Left hindlimb (tissue), 1 donor: ENCODE results near the gene WLS.
A peak's percentile ranks its signal among the peaks of the same experiment; 100 is the strongest.
"Not testable (repeated sequence)": the region's sequence is repeated elsewhere in the genome, so short reads cannot be mapped to it uniquely, and the experiment has no call there.

Source experiments
- DNase-seq: peaks from one replicate; pipeline ENCODE4 v3.0.0-alpha.2; 2018

WLS gene

GRCh38 chr1:68197891-68198290 lies 34.4 kb downstream of the WLS start:
- DNase-seq: no peak

- no peak for DNase-seq
Measured at GRCh38 chr1:68197461-68197860, 34.9 kb downstream of the WLS start.

- no peak for DNase-seq
Measured at GRCh38 chr1:68196676-68197075, 35.6 kb downstream of the WLS start.

GRCh38 chr1:68191717-68192116 lies 40.6 kb downstream of the WLS start:
- no peak for DNase-seq

- DNase-seq: no peak
Measured at GRCh38 chr1:68188644-68189340, 43.5 kb downstream of the WLS start.

GRCh38 chr1:68188060-68188538 lies 44.2 kb downstream of the WLS start:
- DNase-seq: no peak

- no peak for DNase-seq
Measured at GRCh38 chr1:68185743-68186142, 46.6 kb downstream of the WLS start.

- DNase-seq: no peak
Measured at GRCh38 chr1:68183895-68184294, 48.4 kb downstream of the WLS start.

GRCh38 chr1:68181165-68181556 lies 51.2 kb downstream of the WLS start:
- no peak for DNase-seq

GRCh38 chr1:68180441-68181164 lies 51.7 kb downstream of the WLS start:
- DNase-seq: no peak

- no peak for DNase-seq
Measured at GRCh38 chr1:68178821-68179490, 53.4 kb downstream of the WLS start.

- DNase-seq: peak; percentile 48
Measured at GRCh38 chr1:68175621-68176398, 56.5 kb downstream of the WLS start.

GRCh38 chr1:68174738-68175113 lies 57.6 kb downstream of the WLS start:
- no peak for DNase-seq

GRCh38 chr1:68173936-68174737 lies 58.2 kb downstream of the WLS start:
- DNase-seq: peak; percentile 71

GRCh38 chr1:68173283-68173935 lies 58.9 kb downstream of the WLS start:
- DNase-seq: no peak

GRCh38 chr1:68171795-68172194 lies 60.5 kb downstream of the WLS start:
- not testable (repeated sequence) for DNase-seq

- no peak for DNase-seq
Measured at GRCh38 chr1:68168545-68169171, 63.7 kb downstream of the WLS start.

- no peak for DNase-seq
Measured at GRCh38 chr1:68167211-68167610, 65.1 kb downstream of the WLS start.

- no peak for DNase-seq
Measured at GRCh38 chr1:68166348-68166747, 66.0 kb downstream of the WLS start.

GRCh38 chr1:68165665-68166064 lies 66.7 kb downstream of the WLS start:
- DNase-seq: no peak

GRCh38 chr1:68164918-68165317 lies 67.4 kb downstream of the WLS start:
- no peak for DNase-seq
